ENCODE results near the gene B3GNT3. TPM values are rescaled to one million over a fixed set of nuclear protein-coding genes. Genes with fewer than 3 reads are reported as not detected.

Gene B3GNT3
- total and polyA plus RNA-seq, 2 of the 8 experiments (the other 6 are each of a cell fraction or from before 2014, with no cell fraction given): 1.5 TPM

- TF ChIP-seq CHD7 (IDR thresholded peaks at IDR 0.05; ENCODE audit: insufficient replicate concordance, low read length): no peak
- TF ChIP-seq SP2 (IDR thresholded peaks at IDR 0.05; ENCODE audit: low read length): no peak
- no peak for TF ChIP-seq ATF3 (IDR thresholded peaks at IDR 0.05; ENCODE audit: insufficient read depth, low read depth, low read length)
- TF ChIP-seq FOSL1 (IDR thresholded peaks at IDR 0.05; ENCODE audit: insufficient read depth, low read depth, low read length): no peak
- no peak for TF ChIP-seq EP300 (IDR thresholded peaks at IDR 0.05; ENCODE audit: borderline replicate concordance in 1 of 2, low read depth in 2 of 2, low read length in 2 of 2)
- TF ChIP-seq SP1 (IDR thresholded peaks at IDR 0.05; ENCODE audit: low read depth, low read length): no peak
- no peak for TF ChIP-seq KDM1A (IDR thresholded peaks at IDR 0.05; ENCODE audit: borderline replicate concordance, low read length)
- no peak for TF ChIP-seq SRF (IDR thresholded peaks at IDR 0.05; ENCODE audit: low read depth, low read length)
Measured at GRCh38 chr19:17843908-17844490, 49.1 kb downstream of the B3GNT3 start (continued).
